Limb (tissue), 2 donors: ENCODE data around the gene BIRC2.
A peak's percentile ranks its signal among the peaks of the same experiment; 100 is the strongest.
"Not testable (repeated sequence)": the region's sequence is repeated elsewhere in the genome, so short reads cannot be mapped to it uniquely, and the experiment has no call there.

Experiments used
- DNase-seq, 2 donors: peaks; one replicate each; pipeline ENCODE4 v3.0.0-alpha.2; 2016; ENCODE audit errors: extremely low spot score in 2 of 2

Gene BIRC2

GRCh38 chr11:102374633-102375424, 27.8 kb downstream of the BIRC2 start:
- DNase-seq, result not testable (repeated sequence)

DNA sequence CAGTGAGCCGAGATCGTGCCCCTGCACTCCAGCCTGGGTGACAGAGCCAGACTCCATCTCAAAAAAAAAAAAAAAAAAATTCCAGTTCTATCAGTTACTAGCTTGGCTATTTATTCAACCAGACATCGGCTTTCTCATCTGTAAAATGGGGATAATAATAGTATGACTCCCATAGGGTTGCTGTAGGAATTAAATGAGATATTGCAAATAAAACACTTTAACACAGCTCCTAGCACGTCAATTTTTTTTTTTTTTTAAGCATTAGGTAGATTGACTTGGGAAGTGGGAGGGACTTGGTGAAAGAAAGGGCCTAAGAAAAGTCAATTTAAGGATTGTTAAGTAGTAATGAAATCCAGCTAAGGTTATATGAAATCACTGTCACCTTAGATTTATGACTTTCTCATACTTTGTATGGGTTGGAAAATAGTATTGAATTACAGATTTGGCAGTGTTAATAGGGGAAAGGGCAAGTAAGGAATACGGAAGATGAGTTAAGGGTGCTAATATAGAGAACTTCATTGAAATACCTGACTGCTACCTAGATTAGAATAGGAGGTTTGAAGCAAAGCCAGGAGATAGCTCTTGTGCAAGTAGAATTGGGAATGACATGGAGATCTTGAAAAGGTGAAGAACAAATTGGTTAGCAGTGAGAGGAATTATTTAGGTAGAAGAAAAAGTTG, 28.8 kb downstream of the BIRC2 start:
- DNase-seq, result no peak

- DNase-seq, result no peak
These were observed 30.9 kb downstream of the BIRC2 start for GRCh38 chr11:102377891-102378290.

GRCh38 chr11:102378818-102379217, 31.8 kb downstream of the BIRC2 start:
- DNase-seq, result no peak

DNA sequence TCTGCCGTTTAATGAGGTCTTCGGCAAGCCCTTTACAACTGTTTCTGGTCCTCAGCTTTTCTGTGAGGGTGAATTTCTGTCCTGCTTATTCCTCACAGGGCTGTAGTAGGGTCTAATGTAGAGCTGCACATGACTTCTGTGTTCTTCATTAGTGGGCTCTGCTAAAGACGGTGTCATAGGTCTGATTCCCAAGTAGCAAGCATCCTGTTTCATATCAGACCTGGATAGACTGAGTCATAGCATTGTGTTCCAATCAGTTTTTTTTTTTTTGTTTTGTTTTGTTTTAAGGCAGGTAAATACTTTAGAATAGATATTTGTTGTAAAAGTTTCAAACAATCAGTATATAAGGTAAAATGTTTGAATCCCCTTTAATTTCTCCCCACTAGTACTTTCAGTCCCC, 35.4 kb downstream of the BIRC2 start:
- DNase-seq, result no peak

DNA sequence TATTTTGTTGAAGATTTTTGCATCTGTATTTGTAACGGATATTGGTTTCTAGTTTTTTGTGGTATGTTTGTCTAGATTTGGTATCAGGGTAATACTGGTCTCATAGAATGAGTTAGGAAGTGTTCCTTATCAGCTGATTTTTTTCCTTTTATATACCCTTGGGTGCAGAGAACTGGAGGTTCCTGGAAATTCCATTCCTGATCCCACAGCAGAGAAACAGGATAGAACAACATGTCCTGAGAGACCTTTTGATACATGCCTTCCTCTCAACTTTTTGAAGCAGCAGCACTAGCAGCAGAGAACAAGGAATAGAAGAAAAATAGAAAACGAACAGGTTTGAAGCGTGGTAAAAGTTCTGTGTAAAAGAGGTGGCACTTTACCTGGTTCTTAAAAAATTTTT, 36.8 kb downstream of the BIRC2 start:
- DNase-seq, result no peak

DNA sequence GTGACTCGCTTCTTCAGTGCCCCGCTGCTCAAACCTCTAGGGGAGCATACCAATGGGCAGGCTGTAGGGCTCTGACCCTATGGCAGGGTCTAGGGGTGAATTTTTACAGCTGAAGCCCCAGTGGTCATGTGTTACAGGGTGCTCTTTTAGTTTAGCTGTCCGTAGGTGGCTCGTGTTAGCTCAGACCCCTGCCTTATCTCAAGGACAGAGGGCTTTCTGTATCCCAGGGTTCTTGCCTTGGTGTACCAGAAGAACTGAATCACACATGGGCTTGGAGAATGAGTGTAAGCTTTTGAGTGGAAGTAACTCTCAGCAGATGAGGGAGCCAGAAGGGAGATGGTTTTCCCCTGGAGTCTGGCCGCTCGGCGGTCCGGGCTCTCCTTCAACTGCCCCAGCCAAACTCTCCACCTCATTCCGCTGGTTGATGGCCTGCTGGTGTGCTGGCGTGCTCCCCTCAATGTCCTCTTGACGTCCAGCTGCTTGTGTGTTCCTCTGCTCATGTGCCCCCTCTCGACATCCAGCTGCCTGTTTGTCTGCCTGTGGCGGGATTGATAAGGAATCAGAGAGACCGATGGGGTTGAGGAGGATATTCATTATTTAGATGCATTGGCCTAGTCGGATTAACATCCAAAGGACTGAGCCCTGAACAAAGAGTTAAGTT, 37.5 kb downstream of the BIRC2 start:
- no peak for DNase-seq

- no peak for DNase-seq
These were observed 38.3 kb downstream of the BIRC2 start for GRCh38 chr11:102385085-102386007.

- no peak for DNase-seq
These were observed 39.2 kb downstream of the BIRC2 start for GRCh38 chr11:102386136-102386734.

DNA sequence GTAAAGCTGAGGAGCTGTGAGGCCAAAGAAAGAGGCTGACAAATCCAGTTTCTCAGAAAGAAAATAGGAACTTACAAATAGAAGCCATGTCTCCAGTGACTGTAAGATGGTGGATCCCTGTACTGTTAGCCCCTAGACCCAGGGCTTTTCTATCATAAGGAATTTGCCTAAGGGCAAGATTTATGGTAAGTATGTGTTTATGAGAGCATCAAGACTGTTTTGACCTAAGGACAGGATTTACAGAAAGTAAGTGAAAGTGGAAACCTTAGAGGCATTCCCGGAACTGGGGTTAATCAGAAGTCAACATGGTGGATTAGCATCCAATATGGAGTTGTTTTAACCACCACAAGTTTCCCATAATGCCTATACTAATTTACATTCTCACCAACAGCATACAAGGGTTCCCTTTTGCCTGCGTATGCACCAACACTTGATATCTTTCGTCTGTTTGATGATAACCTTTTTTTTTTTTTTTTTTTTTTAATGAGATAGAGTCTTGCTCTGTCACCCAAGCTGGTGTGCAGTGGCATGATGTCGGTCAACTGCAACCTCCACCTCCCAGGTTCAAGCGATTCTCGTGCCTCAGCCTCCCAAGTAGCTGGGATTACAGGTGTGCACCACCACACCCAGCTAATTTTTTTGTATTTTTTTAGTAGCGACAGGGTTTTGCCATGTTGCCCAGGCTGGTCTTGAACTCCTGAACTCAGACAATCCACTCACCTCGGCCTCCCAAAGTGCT, 40.2 kb downstream of the BIRC2 start:
- DNase-seq, result no peak

- no peak for DNase-seq
These were observed 42.2 kb downstream of the BIRC2 start for GRCh38 chr11:102389253-102389652.

- peak; percentile 21 to 42 for DNase-seq
These were observed 43.9 kb downstream of the BIRC2 start for GRCh38 chr11:102390667-102391465.

DNA sequence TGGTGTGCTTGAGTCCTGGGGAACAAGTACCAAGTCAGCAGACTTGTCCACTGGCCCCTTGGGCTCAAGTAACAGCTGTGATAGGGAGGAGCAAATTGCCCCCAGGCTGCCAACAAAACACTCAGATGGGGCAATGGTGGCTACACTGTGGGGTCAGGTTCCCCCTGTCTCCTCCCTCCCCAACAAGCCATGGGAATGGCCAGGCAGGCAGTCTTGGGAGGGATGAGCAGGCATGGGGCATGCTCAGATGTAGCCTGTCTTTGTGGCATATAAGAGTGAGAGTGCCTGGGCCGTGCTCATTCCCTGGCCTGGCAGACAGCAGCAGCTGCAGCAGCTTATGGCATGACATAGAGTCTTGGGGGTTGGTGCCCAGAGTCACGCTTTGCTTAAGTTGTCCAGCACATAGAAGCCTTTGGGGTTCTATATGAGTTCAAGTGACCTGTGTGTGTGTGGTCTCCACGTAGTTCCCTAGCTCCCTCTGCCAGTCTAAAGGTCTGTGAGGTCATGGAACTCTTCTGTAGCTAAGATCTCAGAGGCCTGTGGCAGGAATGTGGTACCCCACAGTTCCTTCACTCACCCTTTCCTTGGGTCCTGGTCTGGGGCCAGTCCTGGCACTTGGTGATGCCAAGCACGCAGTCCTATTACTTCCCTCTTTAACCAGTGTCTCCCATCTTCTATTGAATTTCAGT, 44.7 kb downstream of the BIRC2 start:
- no peak for DNase-seq

DNA sequence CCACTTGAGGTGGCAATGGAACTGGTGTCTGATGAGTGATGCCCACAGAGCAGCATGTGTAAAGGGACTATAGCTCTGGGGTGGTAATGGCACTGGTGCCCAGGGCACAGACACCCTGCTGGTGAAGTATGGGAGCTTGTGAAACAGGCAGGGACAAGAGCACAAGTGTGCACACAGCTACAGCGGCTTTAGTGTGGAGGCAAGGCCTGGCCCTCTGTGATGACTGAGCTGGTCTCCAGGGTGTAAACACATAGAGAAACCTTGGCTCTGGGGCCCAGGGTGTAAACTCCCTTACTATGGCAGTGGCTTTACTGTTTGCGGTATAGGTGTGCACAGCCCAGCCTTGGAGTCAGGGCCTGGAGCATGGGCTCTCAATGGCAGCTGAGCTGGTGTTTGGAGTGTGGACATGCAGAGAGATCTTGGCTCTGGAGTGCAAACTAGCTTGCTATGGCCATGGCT, 46.3 kb downstream of the BIRC2 start:
- DNase-seq, result no peak

DNA sequence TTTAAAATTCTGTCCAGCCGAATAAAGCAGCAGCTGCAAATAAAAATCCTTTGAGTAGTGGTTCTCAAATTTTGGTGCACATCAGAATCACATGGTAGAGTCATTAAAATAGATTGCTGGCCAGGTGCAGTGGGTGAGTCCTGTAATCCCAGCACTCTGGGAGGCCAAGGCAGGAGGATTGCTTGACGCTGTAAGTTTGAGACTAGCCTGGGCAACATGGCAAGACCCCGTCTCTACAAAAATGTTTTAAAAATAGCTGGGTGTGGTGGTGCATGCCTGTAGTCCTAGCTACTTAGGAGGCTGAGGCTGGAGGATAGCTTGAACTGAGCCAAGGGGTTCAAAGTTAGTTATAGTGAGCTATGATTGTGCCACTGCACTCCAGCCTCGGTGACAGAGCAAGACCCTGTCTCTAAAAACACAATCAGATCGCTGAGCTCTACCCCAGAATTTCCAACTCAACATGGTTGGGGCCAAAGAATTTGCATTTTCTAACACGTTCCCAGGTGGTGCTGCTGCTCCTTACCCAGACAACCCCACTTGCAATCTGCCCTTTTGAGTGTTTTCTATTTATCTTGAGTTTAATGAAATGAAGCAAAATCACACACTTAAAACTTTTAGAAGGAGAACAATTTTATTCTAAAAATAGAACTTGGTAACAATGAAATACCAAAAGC, 48.8 kb downstream of the BIRC2 start:
- no peak for DNase-seq

GRCh38 chr11:102396708-102397563, 49.9 kb downstream of the BIRC2 start:
- DNase-seq, result no peak

DNA sequence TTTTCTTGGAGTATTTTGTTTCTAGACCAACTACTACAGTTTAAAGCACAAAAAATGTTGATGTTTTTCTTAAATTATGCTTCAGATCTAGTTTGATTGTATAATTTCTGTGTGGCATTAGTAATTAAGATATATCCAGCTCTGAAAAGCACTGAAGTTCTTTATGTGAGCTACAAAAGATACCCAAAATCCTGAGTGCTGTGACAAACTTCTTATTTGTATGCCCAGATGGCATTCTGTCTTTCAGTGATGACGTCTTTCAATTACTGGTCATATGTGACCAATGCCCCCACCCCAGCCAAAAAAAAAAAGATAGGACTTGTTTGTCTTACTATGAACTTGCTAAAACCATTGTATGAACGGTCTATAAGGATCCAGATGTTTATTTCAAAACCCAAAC, 51.3 kb downstream of the BIRC2 start:
- DNase-seq, result no peak
